T-helper 2 cell (primary cell): ENCODE results near the gene PSD4.

Experiments used
- DNase-seq, 5 experiments: peaks; one replicate each; pipeline versions ENCODE4 v3.0.0 to v3.0.0-alpha.2; 2012 to 2022
- total RNA-seq, 2 donors: gene quantifications; one replicate each; lab custom pipeline; 2026; lab: John Stamatoyannopoulos, UW

The PSD4 gene
- total RNA-seq = 271 to 350 reads per million in 2 donors

- DNase-seq = peak; percentile 62 to 99 (median 79)
Observed at GRCh38 chr2:113173542-113174375, at the start of gene PSD4. Gene PSD4 (plus strand): TSS chr2:113173971. CDS start chr2:113182457, 8,486 bp downstream.

- peak in 1 of 5 experiments; percentile 33 for DNase-seq
Observed at GRCh38 chr2:113124181-113124961, 49.4 kb upstream of the PSD4 start.

GRCh38 chr2:113124984-113125855 is 48.6 kb upstream of the PSD4 start:
- no peak for DNase-seq

GRCh38 chr2:113126845-113127645 is 46.7 kb upstream of the PSD4 start, which contains the start of gene IL1RN:
Gene IL1RN (plus strand): TSS chr2:113127598. CDS start chr2:113127625, 27 bp downstream.
- DNase-seq = no peak

GRCh38 chr2:113127646-113128570 is 45.9 kb upstream of the PSD4 start:
- no peak for DNase-seq

GRCh38 chr2:113129519-113130078 is 44.2 kb upstream of the PSD4 start:
- DNase-seq = no peak

- no peak for DNase-seq
Observed at GRCh38 chr2:113131352-113132185, 42.2 kb upstream of the PSD4 start.

GRCh38 chr2:113132414-113133021 is 41.3 kb upstream of the PSD4 start:
- no peak for DNase-seq

GRCh38 chr2:113133704-113134598 is 39.8 kb upstream of the PSD4 start:
- DNase-seq = peak in 1 of 5 experiments; percentile 50

- no peak for DNase-seq
Observed at GRCh38 chr2:113134717-113135116, 39.1 kb upstream of the PSD4 start.

GRCh38 chr2:113135317-113135716 is 38.5 kb upstream of the PSD4 start:
- DNase-seq = peak in 1 of 5 experiments; percentile 22

- DNase-seq = peak in 1 of 5 experiments; percentile 46
Observed at GRCh38 chr2:113136828-113137775, 36.7 kb upstream of the PSD4 start.

GRCh38 chr2:113137827-113138226 is 35.9 kb upstream of the PSD4 start:
- DNase-seq = no peak

GRCh38 chr2:113138428-113139322 is 35.1 kb upstream of the PSD4 start:
- peak in 2 of 5 experiments; percentile 58 to 84 for DNase-seq

- DNase-seq = no peak
Observed at GRCh38 chr2:113141451-113141850, 32.3 kb upstream of the PSD4 start.
